HEK293 (cell line): ENCODE measurements around the gene MDN1.
A peak's percentile ranks its signal among the peaks of the same experiment; 100 is the strongest.

Source experiments
- GLIS2 ChIP-seq: fragments of 450-650 bp; formaldehyde crosslinking; IDR thresholded peaks from 2 replicates; pipeline ENCODE4 v1.5.1; 2016; ENCODE audit warnings: missing biosample characterization, missing genetic modification characterization
- HOXC10 ChIP-seq: sonication (generic); formaldehyde crosslinking; IDR thresholded peaks from 2 replicates; pipeline ENCODE4 v1.8.1; 2023; ENCODE audit warnings: mild to moderate bottlenecking, missing genetic modification reagents
- KLF16 ChIP-seq: fragments of 450-650 bp; formaldehyde crosslinking; IDR thresholded peaks from 2 replicates; pipeline ENCODE4 v1.5.1; 2017; ENCODE audit warnings: missing biosample characterization, missing genetic modification characterization
- PRDM4 ChIP-seq: fragments of 450-650 bp; formaldehyde crosslinking; IDR thresholded peaks from 2 replicates; pipeline ENCODE4 v1.5.1; 2017; ENCODE audit warnings: missing biosample characterization, missing genetic modification characterization
- SCRT1 ChIP-seq: fragments of 450-650 bp; formaldehyde crosslinking; IDR thresholded peaks from 2 replicates; pipeline ENCODE4 v1.5.1; 2016; ENCODE audit warnings: missing biosample characterization, missing genetic modification characterization, borderline replicate concordance
- SP2 ChIP-seq: fragments of 450-650 bp; formaldehyde crosslinking; IDR thresholded peaks from 2 replicates; pipeline ENCODE4 v1.5.1; 2016; ENCODE audit warnings: missing biosample characterization, missing genetic modification characterization
- TSHZ1 ChIP-seq: fragments of 450-650 bp; formaldehyde crosslinking; IDR thresholded peaks from 2 replicates; pipeline ENCODE4 v1.5.1; 2016; ENCODE audit warnings: missing biosample characterization, missing genetic modification characterization, borderline replicate concordance
- ZBTB17 ChIP-seq: fragments of 450-650 bp; formaldehyde crosslinking; IDR thresholded peaks from 2 replicates; pipeline ENCODE4 v1.5.1; 2016; ENCODE audit warnings: missing biosample characterization, missing genetic modification characterization
- ZBTB48 ChIP-seq: fragments of 450-650 bp; formaldehyde crosslinking; IDR thresholded peaks from 2 replicates; pipeline ENCODE4 v1.5.1; 2016; ENCODE audit warnings: missing biosample characterization, missing genetic modification characterization
- ZBTB8A ChIP-seq: fragments of 450-650 bp; formaldehyde crosslinking; IDR thresholded peaks from 2 replicates; pipeline ENCODE4 v1.5.1; 2016; ENCODE audit warnings: missing biosample characterization, missing genetic modification characterization
- ZFHX2 ChIP-seq: fragments of 450-650 bp; formaldehyde crosslinking; conservative IDR thresholded peaks from 2 replicates; pipeline ENCODE4 v1.5.1; 2016; ENCODE audit warnings: missing biosample characterization, missing genetic modification characterization
- ZNF114 ChIP-seq: fragments of 450-650 bp; formaldehyde crosslinking; IDR thresholded peaks from 2 replicates; pipeline ENCODE4 v1.5.0; 2017; ENCODE audit warnings: missing biosample characterization, missing genetic modification characterization
- ZNF341 ChIP-seq: fragments of 450-650 bp; formaldehyde crosslinking; IDR thresholded peaks from 2 replicates; pipeline ENCODE4; 2016; ENCODE audit warnings: low read depth, missing biosample characterization, missing genetic modification characterization
- ZNF366 ChIP-seq: fragments of 450-650 bp; formaldehyde crosslinking; conservative IDR thresholded peaks from 2 replicates; pipeline ENCODE4 v1.5.1; 2016; ENCODE audit warnings: missing biosample characterization, missing genetic modification characterization
- ZNF404 ChIP-seq: fragments of 450-650 bp; formaldehyde crosslinking; IDR thresholded peaks from 2 replicates; pipeline ENCODE4 v1.5.1; 2017; ENCODE audit warnings: missing biosample characterization, missing genetic modification characterization
- ZNF416 ChIP-seq: fragments of 450-650 bp; formaldehyde crosslinking; IDR thresholded peaks from 2 replicates; pipeline ENCODE4 v1.5.1; 2016; ENCODE audit warnings: missing biosample characterization, missing genetic modification characterization
- ZNF48 ChIP-seq: fragments of 450-650 bp; formaldehyde crosslinking; IDR thresholded peaks from 2 replicates; pipeline ENCODE4 v1.5.1; 2016; ENCODE audit warnings: missing biosample characterization, missing genetic modification characterization
- ZNF626 ChIP-seq: fragments of 450-650 bp; sonication (Bioruptor Pico); formaldehyde crosslinking; IDR thresholded peaks from 2 replicates; pipeline ENCODE4 v1.5.1; 2018; ENCODE audit warnings: missing biosample characterization, missing genetic modification characterization, inconsistent platforms
- ZNF629 ChIP-seq: fragments of 450-650 bp; formaldehyde crosslinking; IDR thresholded peaks from 2 replicates; pipeline ENCODE4 v1.5.1; 2017; ENCODE audit warnings: missing biosample characterization, missing genetic modification characterization
- TF ChIP-seq, protein P1 (sequence below): fragments of 450-650 bp; formaldehyde crosslinking; optimal IDR thresholded peaks from 2 replicates; pipeline ENCODE3; 2016; ENCODE audit warnings: missing biosample characterization, mild to moderate bottlenecking, missing genetic modification characterization
- TF ChIP-seq, protein P2 (sequence below): fragments of 450-650 bp; formaldehyde crosslinking; IDR thresholded peaks from 2 replicates; pipeline ENCODE4 v1.5.1; 2016; ENCODE audit warnings: missing biosample characterization, missing genetic modification characterization, borderline replicate concordance
- TF ChIP-seq, protein P3 (sequence below): fragments of 450-650 bp; formaldehyde crosslinking; conservative IDR thresholded peaks from 2 replicates; pipeline ENCODE4 v1.5.1; 2016; ENCODE audit warnings: low read depth, missing biosample characterization, missing genetic modification characterization

The MDN1 gene

GRCh38 chr6:89829472-89830169, 10.0 kb upstream of the MDN1 start, which contains the start of gene CASP8AP2 (continued):
- TF ChIP-seq ZNF629 (tag by site-specific recombination) (peak; percentile 35), ZNF48 (tag by site-specific recombination) (no peak), ZNF341 (tag by site-specific recombination) (no peak; the same call in 1 of the 2 replicates), ZNF366 (tag by site-specific recombination) (peak; percentile 86), ZBTB8A (tag by site-specific recombination) (peak; percentile 67), PRDM4 (tag by site-specific recombination) (no peak; the same call in 1 of the 2 replicates), ZNF404 (tag by site-specific recombination) (no peak), SP2 (peak; percentile 99), ZFHX2 (tag by site-specific recombination) (peak; percentile 81), ZNF416 (tag by site-specific recombination) (no peak), TSHZ1 (no peak), ZBTB48 (peak; percentile 94), HOXC10 (peak; percentile 37; the same call in 1 of the 2 replicates), ZNF114 (no peak), GLIS2 (peak; percentile 82), ZNF626 (tag by site-specific recombination) (no peak), KLF16 (tag by site-specific recombination) (peak; percentile 87), ZBTB17 (tag by site-specific recombination) (no peak), SCRT1 (tag by site-specific recombination) (no peak)
- TF ChIP-seq, protein P1, sequence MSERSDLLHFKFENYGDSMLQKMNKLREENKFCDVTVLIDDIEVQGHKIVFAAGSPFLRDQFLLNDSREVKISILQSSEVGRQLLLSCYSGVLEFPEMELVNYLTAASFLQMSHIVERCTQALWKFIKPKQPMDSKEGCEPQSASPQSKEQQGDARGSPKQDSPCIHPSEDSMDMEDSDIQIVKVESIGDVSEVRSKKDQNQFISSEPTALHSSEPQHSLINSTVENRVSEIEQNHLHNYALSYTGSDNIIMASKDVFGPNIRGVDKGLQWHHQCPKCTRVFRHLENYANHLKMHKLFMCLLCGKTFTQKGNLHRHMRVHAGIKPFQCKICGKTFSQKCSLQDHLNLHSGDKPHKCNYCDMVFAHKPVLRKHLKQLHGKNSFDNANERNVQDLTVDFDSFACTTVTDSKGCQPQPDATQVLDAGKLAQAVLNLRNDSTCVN: peak; percentile 39
- TF ChIP-seq, protein P2, sequence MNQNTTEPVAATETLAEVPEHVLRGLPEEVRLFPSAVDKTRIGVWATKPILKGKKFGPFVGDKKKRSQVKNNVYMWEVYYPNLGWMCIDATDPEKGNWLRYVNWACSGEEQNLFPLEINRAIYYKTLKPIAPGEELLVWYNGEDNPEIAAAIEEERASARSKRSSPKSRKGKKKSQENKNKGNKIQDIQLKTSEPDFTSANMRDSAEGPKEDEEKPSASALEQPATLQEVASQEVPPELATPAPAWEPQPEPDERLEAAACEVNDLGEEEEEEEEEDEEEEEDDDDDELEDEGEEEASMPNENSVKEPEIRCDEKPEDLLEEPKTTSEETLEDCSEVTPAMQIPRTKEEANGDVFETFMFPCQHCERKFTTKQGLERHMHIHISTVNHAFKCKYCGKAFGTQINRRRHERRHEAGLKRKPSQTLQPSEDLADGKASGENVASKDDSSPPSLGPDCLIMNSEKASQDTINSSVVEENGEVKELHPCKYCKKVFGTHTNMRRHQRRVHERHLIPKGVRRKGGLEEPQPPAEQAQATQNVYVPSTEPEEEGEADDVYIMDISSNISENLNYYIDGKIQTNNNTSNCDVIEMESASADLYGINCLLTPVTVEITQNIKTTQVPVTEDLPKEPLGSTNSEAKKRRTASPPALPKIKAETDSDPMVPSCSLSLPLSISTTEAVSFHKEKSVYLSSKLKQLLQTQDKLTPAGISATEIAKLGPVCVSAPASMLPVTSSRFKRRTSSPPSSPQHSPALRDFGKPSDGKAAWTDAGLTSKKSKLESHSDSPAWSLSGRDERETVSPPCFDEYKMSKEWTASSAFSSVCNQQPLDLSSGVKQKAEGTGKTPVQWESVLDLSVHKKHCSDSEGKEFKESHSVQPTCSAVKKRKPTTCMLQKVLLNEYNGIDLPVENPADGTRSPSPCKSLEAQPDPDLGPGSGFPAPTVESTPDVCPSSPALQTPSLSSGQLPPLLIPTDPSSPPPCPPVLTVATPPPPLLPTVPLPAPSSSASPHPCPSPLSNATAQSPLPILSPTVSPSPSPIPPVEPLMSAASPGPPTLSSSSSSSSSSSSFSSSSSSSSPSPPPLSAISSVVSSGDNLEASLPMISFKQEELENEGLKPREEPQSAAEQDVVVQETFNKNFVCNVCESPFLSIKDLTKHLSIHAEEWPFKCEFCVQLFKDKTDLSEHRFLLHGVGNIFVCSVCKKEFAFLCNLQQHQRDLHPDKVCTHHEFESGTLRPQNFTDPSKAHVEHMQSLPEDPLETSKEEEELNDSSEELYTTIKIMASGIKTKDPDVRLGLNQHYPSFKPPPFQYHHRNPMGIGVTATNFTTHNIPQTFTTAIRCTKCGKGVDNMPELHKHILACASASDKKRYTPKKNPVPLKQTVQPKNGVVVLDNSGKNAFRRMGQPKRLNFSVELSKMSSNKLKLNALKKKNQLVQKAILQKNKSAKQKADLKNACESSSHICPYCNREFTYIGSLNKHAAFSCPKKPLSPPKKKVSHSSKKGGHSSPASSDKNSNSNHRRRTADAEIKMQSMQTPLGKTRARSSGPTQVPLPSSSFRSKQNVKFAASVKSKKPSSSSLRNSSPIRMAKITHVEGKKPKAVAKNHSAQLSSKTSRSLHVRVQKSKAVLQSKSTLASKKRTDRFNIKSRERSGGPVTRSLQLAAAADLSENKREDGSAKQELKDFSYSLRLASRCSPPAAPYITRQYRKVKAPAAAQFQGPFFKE (tag by site-specific recombination): no peak
- TF ChIP-seq, protein P3, sequence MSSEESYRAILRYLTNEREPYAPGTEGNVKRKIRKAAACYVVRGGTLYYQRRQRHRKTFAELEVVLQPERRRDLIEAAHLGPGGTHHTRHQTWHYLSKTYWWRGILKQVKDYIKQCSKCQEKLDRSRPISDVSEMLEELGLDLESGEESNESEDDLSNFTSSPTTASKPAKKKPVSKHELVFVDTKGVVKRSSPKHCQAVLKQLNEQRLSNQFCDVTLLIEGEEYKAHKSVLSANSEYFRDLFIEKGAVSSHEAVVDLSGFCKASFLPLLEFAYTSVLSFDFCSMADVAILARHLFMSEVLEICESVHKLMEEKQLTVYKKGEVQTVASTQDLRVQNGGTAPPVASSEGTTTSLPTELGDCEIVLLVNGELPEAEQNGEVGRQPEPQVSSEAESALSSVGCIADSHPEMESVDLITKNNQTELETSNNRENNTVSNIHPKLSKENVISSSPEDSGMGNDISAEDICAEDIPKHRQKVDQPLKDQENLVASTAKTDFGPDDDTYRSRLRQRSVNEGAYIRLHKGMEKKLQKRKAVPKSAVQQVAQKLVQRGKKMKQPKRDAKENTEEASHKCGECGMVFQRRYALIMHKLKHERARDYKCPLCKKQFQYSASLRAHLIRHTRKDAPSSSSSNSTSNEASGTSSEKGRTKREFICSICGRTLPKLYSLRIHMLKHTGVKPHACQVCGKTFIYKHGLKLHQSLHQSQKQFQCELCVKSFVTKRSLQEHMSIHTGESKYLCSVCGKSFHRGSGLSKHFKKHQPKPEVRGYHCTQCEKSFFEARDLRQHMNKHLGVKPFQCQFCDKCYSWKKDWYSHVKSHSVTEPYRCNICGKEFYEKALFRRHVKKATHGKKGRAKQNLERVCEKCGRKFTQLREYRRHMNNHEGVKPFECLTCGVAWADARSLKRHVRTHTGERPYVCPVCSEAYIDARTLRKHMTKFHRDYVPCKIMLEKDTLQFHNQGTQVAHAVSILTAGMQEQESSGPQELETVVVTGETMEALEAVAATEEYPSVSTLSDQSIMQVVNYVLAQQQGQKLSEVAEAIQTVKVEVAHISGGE (tag by site-specific recombination): 0 out of 2 replicates have a peak, but pooled peaks have one; percentile 24
